Fibroblast of the aortic adventitia (primary cell): ENCODE data around the gene DSCAML1. TPM values are rescaled to one million over a fixed set of nuclear protein-coding genes. Genes with fewer than 3 reads are reported as not detected.

ENCODE experiments used
- DNase-seq: peaks from one replicate; pipeline ENCODE4 v3.0.0-alpha.2; 2010; ENCODE audit warnings: low read depth
- H3K4me3 ChIP-seq: 2 replicates; pipeline ENCODE4 v1.5.1; 2011; ENCODE audit warnings: low read depth, mild to moderate bottlenecking, control low read depth, low read length, moderate library complexity
- CTCF ChIP-seq: IDR thresholded peaks from 2 replicates; pipeline ENCODE4 v1.5.1; 2011; ENCODE audit warnings: mild to moderate bottlenecking, low read length, control low read depth, inconsistent platforms; ENCODE audit not compliant: insufficient read depth
- total RNA-seq: library from RNA; depleted of rRNA; stranded (reverse); fragments of >200 nt; gene quantifications from 2 replicates; pipeline ENCODE4 v1.2.3, GENCODE V29; 2012; ENCODE audit warnings: low replicate concordance

DSCAML1 gene
- total RNA-seq, 1 donor = not detected

GRCh38 chr11:117631336-117632140 lies 165.5 kb downstream of the DSCAML1 start:
- TF ChIP-seq CTCF = no peak
- H3K4me3 ChIP-seq = no peak overlapping the region
- no peak for DNase-seq

DNA sequence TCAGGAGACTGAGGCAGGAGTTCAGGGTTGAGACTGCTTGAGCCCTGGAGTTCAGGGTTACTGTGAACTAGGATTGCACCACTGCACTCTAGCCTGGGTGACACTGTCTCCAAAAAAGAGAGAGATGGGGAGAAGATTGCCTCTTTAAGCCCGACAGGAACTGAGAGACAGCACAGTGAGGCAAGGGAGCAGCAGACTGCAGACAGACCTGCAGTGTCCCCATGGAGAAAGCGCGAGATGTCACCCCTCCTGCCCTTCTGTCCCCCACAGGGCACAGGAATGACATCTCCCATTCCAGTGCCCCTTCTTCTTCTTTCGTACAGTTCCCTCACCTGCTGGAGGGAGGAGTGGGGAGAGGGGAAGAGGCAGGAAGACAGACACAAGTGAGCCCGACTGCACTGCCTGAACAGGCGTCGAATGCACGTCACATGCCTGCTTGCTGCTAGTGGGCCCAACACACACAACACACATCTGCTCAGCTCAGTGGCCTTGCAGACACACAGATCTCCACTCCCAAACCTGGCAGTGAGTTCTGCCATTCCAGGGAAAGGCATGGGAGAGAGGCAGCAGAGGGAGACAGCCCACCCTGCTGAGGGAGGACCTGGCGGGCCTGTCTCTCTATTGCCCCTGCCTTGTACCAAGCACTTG lies 167.0 kb downstream of the DSCAML1 start:
- H3K4me3 ChIP-seq = no peak overlapping the region
- TF ChIP-seq CTCF = no peak
- no peak for DNase-seq

- no peak for TF ChIP-seq CTCF
- no peak overlapping the region for H3K4me3 ChIP-seq
- no peak for DNase-seq
These were observed 167.9 kb downstream of the DSCAML1 start for GRCh38 chr11:117629146-117629545.

- no peak for DNase-seq
- TF ChIP-seq CTCF = no peak
- H3K4me3 ChIP-seq = no peak overlapping the region
These were observed 169.8 kb downstream of the DSCAML1 start for GRCh38 chr11:117627259-117627658.

DNA sequence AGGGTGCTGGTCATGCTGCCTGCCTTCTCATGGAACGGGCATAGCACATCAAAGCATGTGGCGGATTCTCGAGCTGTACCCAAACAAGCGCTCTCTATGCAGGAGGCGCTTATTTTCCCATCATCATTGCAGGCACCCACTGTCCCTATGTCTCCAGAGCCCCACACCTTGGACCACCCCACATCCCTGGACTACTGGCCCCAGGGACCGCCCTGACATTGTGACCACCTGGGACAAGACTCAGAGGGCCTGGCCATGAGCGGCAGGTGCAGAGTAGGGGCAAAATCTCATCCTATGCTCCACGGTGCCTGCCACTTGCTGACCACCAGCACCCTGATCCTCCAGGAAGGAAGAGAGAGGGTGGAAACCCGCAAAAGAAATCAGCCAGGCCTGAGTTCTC lies 170.4 kb downstream of the DSCAML1 start:
- no peak overlapping the region for H3K4me3 ChIP-seq
- no peak for DNase-seq
- TF ChIP-seq CTCF = no peak

DNA sequence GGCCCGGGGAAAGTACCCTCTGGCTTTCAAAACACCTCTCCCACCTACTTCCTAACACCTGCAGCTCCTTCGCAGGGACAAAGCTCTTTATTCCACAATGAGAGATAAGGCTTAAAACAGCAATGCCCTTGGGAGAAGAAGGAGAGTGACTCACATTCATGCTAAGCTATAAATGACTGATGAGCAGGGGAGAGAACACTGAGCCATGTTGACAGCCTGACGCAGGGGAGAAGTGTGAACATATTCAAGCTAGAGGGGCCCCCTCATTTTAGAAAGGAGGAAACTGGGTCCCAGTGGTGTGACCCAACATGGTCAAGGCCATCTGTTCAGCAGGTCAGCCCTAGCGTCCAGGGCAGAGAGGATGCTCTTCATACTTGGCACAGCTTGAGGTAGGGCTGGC lies 171.8 kb downstream of the DSCAML1 start:
- DNase-seq = no peak
- H3K4me3 ChIP-seq = no peak overlapping the region
- TF ChIP-seq CTCF = no peak
